Sigmoid colon (tissue), 7 donors: ENCODE data around the gene RPP30. TPM values are rescaled to one million over a fixed set of nuclear protein-coding genes. Genes with fewer than 3 reads are reported as not detected.

ENCODE experiments used
- DNase-seq: peaks from one replicate; pipeline ENCODE4 v3.0.0-alpha.2; 2019
- H3K27ac ChIP-seq, 4 donors: fragments of 200-600 bp; sonication (generic); one replicate each; pipeline ENCODE4 v1.5.1; 2016 to 2019; ENCODE audit warnings: mild to moderate bottlenecking in 1 of 4
- H3K27me3 ChIP-seq, 3 donors: fragments of 200-600 bp; sonication (generic); one replicate each; pipeline ENCODE4 v1.5.1; 2019; ENCODE audit warnings: mild to moderate bottlenecking in 1 of 3
- H3K36me3 ChIP-seq, 4 donors: fragments of 200-600 bp; sonication (generic); one replicate each; pipeline ENCODE4 v1.5.1; 2016 to 2019
- H3K4me1 ChIP-seq, 4 donors: fragments of 200-600 bp; sonication (generic); one replicate each; pipeline ENCODE4 v1.5.1; 2017 to 2019
- H3K4me3 ChIP-seq, 4 donors: fragments of 200-600 bp; sonication (generic); one replicate each; pipeline ENCODE4 v1.5.1; 2017 to 2019; ENCODE audit warnings: mild to moderate bottlenecking in 2 of 4, moderate library complexity in 1 of 4
- H3K9me3 ChIP-seq, 4 donors: fragments of 200-600 bp in 3 of 4; sonication (generic) in 3 of 4; one replicate each; pipeline versions ENCODE4 v1.5.1 to v1.6.1; 2013 to 2019
- EP300 ChIP-seq, 4 donors: sonication (generic); formaldehyde crosslinking; IDR thresholded peaks; one replicate each; pipeline ENCODE4 v1.6.1; 2017; ENCODE audit warnings: antibody characterized with exemption in 4 of 4
- POLR2A ChIP-seq, 2 donors: fragments of 450-650 bp; IDR thresholded peaks; one replicate each; pipeline ENCODE4 v1.6.1; 2016; ENCODE audit warnings: antibody characterized with exemption in 2 of 2, mild to moderate bottlenecking in 2 of 2, moderate library complexity in 2 of 2
- POLR2AphosphoS5 ChIP-seq, 4 donors: sonication (generic); formaldehyde crosslinking; IDR thresholded peaks; one replicate each; pipeline ENCODE4 v1.6.1; 2017; ENCODE audit warnings: antibody characterized with exemption in 4 of 4
- WGBS, 2 donors: extraction: QIAGEN DNeasy Blood & Tissue Kit; methylation state at CpG; one replicate each; pipeline ENCODE4 v1.1.7; 2013; 5-methylcytosine and 5-hydroxymethylcytosine counted together
- intact Hi-C: fragments of 100-400 bp; cut with DNase I; formaldehyde crosslinking; loops from one replicate; pipeline ENCODE4 v1.15.1; 2023
- polyA plus RNA-seq, 3 donors: library from polyadenylated mRNA; stranded (reverse); fragments of 200-250 nt; gene quantifications; one replicate each; pipeline ENCODE4 v1.2.3, GENCODE V29; 2013
- small RNA-seq, 3 donors: library from RNA; depleted of rRNA; stranded (forward); fragments of <200 nt; gene quantifications; one replicate each; pipeline ENCODE3, GENCODE V24; 2016
- total RNA-seq, 4 donors: library from RNA; depleted of rRNA; stranded (reverse); fragments of >200 nt; gene quantifications; one replicate each; pipeline ENCODE4 v1.1.0, GENCODE V29; 2016
- TF ChIP-seq, protein P1 (sequence below), 4 experiments: fragments of 450-650 bp in 3 of 4; fragments of 200-600 bp in 1 of 4; IDR thresholded peaks; one replicate each; pipeline ENCODE4 v1.5.1; 2016 to 2019; ENCODE audit warnings: antibody characterized with exemption in 4 of 4, mild to moderate bottlenecking in 3 of 4, moderate library complexity in 2 of 4
- donor health status: healthy with polysubstance abuse.
- donor health status: Bipolar disorder and iron deficiency.
- donor health status: healthy.

RPP30 gene
- total and polyA plus RNA-seq, 7 donors = 14.7 to 41.3 (median 29.6) TPM

DNA sequence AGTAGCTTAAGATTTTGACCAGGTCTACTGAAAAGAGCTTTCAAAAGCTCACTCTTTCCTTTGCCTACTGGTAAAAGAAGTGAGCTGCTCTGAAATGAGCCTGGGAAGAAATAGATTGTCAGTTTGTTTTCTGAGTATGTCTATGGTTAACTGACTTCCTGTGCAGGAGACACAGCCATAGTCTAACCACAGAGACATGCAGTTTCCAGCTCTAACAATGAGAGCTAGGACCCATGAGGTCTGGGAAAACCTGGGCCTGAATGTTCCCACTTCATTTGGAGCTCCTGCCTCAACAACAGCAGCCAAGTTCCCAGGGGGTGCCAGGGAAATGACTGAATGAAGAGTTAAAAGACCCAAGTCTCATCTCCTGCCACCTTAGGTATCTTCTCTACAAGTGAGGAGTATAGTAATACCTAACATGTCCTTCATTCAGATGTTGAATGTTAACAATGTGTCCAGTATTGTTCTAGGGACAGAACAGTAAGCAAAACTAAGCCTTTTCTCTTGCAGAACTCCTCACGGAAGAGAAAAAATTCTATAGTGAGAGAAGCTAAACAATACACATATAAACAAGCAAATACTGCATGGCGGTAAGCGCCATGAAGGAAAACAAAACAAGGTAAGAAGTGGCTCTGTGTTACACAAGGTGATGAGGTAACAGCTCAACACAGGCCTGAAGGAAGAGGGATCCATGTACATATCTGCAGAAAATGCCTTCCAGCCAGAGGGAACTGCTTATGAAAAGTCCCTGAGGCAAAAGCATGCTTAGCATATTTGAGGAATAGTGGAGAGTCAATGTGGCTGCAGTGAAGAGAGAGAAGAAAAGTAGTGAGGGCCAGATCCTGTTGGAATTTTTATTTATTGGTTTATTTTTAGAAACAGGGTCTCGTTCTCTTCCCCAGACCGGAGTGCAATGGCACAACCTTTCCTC is 75.5 kb downstream of the RPP30 start:
- TF ChIP-seq EP300 (IDR thresholded peaks at IDR 0.05) = no peak
- TF ChIP-seq, protein P1, sequence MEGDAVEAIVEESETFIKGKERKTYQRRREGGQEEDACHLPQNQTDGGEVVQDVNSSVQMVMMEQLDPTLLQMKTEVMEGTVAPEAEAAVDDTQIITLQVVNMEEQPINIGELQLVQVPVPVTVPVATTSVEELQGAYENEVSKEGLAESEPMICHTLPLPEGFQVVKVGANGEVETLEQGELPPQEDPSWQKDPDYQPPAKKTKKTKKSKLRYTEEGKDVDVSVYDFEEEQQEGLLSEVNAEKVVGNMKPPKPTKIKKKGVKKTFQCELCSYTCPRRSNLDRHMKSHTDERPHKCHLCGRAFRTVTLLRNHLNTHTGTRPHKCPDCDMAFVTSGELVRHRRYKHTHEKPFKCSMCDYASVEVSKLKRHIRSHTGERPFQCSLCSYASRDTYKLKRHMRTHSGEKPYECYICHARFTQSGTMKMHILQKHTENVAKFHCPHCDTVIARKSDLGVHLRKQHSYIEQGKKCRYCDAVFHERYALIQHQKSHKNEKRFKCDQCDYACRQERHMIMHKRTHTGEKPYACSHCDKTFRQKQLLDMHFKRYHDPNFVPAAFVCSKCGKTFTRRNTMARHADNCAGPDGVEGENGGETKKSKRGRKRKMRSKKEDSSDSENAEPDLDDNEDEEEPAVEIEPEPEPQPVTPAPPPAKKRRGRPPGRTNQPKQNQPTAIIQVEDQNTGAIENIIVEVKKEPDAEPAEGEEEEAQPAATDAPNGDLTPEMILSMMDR (IDR thresholded peaks at IDR 0.05) = no peak
- TF ChIP-seq POLR2AphosphoS5 (IDR thresholded peaks at IDR 0.05) = no peak
- no peak for TF ChIP-seq POLR2A (IDR thresholded peaks at IDR 0.05)
- DNase-seq = no peak
- 83 to 86% methylated on average over 5 of the region's 5 CpGs for WGBS, 2 donors
- Histone ChIP-seq H3K4me1 (no peaks in the 10 kb centered on the region), H3K9me3 (no peaks in the 10 kb centered on the region), H3K4me3 (no peak overlapping the region), H3K36me3 (no peaks in the 10 kb centered on the region), H3K27ac (no peak overlapping the region), H3K27me3 (no peaks in the 10 kb centered on the region)
- intact Hi-C loops = no loop called here

Small RNAs within 50 kb of the gene (small RNA-seq; reads per million reads assigned to genes)
- gene RF00019 = 0 reads per million in 3 donors
- 0 reads per million in 3 donors for gene RNU6-740P

Other genes with a start within 250 kb of the RPP30 start
- 1 to 10 TPM in 2 of 4 donors, under 1 TPM in 2; 0.68 to 1.4 (median 0.99) TPM for gene HTR7, start 13.9 kb upstream of the RPP30 start, total RNA-seq
- gene HTR7, start 13.9 kb upstream of the RPP30 start, polyA plus RNA-seq = under 1 TPM in 2 of 3 donors, not detected in 1; 0.31 to 0.46 TPM
- not detected for gene ANKRD1, start 49.1 kb downstream of the RPP30 start, total RNA-seq
- 1 to 10 TPM; 2.4 to 8.4 (median 2.5) TPM for gene ANKRD1, start 49.1 kb downstream of the RPP30 start, polyA plus RNA-seq